ENCODE measurements around the gene GRM3.
A peak's percentile ranks its signal among the peaks of the same experiment; 100 is the strongest.

GRM3 gene

DNA sequence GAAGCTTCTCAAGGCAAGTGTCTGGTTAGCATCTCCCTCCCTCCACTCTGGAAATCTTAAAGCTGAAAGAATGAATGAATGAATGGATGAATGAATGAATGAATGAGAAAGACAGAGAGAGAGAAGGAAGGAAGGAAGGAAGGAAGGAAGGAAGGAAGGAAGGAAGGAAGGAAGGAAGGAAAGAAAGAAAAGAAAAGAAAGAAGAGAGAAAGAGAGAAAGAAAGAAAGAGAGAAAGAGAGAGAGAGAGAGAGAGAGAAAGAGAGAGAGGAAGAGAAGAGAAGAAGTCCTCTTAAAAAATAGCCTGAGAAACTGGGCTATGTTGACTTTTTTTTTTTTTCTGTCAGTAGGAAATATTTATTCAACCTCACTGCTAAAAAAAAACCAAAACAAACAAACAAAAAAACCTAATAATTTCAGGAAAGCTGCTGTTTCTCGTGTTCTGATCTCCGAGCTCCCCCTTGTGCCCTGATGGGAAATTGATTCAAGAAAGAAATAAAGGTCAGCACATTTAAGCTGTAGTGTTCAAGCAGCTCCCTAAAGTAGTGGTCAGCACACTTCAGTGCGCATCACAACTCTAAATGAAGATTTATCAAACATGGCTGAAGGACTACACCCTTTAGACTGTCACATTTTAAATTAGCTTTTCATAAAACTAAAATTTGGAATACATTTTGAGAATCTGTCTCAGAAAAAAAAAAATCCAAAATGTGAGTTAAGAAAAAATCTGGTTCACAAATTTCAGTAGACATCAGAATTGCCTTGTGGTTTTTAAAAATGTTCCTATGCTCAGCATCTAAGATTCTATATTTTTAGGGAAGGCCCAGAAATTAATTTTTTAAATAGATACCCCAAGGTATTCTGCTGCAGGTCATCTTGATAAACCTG, 261.5 kb downstream of the GRM3 start:
- DNase-seq (ENCODE audit: low spot score) = peak; percentile 31

DNA sequence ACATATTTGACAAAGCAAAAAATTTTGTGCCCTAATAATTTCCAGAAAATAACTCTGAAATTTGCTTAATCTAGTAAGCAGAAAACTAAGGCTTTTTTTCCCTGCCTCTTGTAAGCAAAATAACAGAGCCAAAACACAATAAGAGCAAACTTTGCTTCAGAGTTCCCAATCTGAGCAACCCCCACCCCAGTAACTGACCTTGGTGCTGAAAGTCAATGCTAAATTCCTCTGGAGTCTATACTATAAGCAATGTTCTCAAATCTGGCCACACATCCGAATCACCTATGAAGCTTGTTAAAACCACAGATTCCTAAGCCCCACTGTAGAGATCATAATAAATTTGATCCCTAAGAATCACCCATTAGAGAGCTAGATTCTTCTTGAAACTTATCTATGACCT, 265.2 kb downstream of the GRM3 start:
- DNase-seq (ENCODE audit: low spot score) = no peak

DNA sequence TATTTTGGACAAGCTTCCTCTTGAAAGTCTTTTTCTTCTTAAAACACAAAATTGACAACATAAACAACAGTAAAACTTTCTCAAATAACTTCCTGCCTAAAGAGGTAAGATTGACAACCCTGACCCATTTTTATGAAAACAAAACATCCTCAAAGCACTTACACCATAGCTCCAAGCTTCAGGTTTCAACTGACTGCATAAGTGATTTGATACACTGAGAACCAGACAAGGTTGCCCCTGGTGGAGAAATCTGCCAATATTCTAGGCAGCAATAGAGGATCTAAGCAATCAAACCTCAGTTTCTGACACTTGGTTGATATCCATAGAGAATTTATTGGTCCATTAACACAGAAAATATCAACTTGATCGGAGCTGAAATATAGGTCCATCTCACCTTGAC, 267.9 kb downstream of the GRM3 start:
- DNase-seq (ENCODE audit: low spot score) = no peak

DNA sequence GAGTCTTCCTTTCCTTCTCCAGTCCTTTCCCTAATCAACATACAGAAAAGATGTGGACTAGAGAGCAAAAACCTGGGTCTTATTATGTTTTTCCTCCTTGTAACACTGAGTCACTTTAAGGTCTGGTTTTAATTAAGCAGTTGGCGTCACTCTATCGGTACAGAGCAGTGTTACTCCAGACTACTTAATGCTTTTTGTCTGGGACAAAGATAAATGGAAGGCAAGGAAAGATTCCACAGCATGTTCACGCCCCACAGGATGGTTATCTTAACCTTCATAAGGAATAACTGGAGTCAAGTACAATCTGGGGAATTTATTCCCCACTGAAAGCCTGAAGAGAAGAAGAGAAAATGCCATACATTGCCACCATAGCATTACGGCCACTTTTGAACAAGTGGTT, 270.0 kb downstream of the GRM3 start:
- DNase-seq (ENCODE audit: low spot score) = no peak
